ENCODE data around the gene ABCC1.

ABCC1 gene

GRCh38 chr16:15993946-15994665 lies 44.7 kb downstream of the ABCC1 start:
- no peak for DNase-seq (ENCODE audit: low read depth in 2 of 2)

DNA sequence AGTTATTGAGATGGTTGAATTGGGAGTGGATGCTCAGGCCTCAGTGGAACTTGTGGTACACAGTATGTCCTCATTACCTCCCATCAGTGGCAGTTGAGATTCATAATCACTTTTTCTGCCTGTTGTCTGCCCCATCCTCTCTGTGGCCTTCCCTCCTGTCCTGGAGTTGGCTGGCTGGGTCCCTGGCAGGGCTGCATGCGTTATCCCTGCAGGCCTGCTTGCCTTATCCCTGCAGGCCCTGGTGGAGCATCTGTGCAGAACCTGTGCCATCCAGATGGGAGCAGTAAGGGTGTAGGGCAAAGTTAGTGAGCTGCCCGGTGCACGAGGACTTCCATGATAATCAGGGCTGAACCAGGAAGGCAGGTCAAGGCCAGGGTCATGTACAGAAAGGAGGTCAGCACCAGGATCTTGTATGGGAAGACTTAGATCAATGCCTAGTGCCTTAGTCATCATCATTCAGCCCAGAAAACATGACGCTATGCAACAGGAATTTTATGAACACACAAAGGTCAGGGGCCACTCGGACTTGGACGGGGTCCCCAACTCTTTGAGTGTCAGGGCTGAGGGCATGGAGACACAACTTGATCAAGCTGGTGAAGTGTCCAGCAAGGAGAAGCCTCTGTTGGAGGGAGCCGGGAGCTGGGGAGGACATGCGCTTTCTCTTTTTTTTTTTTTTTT lies 47.2 kb downstream of the ABCC1 start:
- no peak for DNase-seq (ENCODE audit: low read depth in 2 of 2)

DNA sequence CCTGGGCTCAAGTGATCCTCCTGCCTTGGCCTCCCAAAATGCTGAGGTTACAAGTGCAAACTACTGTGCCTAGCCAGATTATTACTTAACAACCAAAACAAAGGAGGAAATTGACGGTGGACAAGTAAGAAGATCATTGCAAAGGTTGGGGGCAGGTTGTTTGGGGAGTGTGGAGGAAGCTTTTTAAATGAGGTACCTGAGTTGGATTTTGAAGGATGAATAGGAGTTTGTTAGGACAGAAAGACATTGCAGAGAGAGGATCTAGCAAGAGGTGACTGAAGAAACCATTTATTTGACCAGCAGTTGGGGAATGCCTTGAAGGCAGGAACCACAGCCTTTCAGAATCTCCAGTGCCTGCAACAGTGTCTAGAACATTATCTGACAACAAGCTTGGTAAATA lies 51.3 kb downstream of the ABCC1 start:
- DNase-seq (ENCODE audit: low read depth in 2 of 2): no peak

DNA sequence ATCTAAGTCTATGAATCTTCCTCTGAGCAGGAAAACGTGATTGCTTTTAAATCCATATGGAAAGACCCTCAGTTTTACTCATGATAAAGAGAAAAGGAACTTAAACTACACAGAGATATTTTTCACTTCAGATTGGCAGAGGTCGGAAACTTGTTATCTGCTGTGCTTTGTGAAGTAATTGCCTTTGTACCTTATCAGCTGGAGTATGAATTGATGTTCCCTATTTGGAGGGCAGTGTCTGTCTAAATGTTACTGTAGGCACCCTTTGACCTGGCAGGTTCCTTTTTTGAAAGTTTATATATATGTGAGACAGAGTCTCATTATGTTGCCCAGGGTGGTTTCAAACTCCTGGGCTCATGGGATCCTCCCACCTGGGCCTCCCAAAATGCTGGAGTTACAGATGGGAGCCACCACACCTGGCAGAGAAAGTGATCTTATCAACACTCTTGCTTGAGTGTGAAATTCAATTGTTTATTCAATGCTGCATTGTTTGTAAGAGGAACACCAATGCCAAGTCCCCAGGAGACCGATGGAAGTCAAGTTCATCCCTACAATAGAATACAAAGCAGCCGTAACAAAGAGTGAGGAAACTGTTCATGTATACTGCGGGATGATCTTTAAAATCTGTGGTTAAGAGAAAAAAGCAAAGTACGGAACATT lies 52.3 kb downstream of the ABCC1 start:
- no peak for DNase-seq (ENCODE audit: low read depth in 2 of 2)

DNA sequence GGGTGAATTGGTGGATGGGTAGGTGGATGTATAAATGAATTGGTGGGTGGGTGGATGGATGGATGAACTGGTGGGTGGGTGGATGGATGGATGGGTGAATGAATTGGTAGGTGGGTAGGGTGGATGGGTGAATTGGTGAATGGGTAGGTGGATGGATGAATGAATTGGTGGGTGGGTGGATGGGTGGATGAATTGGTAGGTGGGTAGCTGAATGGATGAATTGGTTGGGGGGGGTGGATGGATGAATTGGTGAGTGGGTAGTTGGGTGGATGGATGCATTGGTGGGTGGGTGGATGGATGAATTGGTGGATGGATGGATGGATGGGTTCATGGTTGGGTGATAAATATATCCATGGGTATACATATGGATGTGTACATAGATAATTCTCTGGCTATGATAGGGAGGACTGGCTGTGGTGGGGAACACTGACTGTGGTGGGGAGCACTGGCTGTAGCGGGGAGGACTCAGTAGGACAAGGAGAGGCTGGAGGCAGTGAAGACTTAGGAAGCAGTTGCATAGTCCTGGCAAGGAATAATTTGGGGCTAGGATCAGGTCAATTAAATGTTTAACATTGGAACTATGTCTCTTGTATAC lies 54.4 kb downstream of the ABCC1 start:
- DNase-seq (ENCODE audit: low read depth in 2 of 2): no peak

DNA sequence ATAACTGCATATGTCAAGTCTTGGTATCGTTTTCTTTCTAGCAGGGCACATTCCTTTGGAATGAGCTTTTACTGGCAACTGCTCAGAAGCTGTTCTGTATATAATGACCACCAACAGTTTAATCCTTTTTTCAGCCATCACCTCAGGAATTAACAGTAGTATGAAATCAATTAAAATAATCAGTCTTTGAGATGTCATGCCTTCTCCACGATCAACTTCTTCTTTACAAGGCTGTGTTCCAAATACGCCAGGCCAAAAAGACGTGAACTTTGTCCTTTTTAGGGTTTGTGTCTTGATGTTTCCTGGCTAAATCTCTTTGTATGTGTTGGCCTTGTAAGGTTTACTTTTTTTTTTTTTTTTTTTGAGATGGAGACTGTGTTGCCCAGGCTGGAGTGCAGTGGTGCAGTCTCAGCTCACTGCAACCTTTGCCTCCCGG lies 54.9 kb downstream of the ABCC1 start:
- DNase-seq (ENCODE audit: low read depth in 2 of 2): no peak

- no peak for DNase-seq (ENCODE audit: low read depth in 2 of 2)
These were observed 56.3 kb downstream of the ABCC1 start for GRCh38 chr16:16005721-16006120.

DNA sequence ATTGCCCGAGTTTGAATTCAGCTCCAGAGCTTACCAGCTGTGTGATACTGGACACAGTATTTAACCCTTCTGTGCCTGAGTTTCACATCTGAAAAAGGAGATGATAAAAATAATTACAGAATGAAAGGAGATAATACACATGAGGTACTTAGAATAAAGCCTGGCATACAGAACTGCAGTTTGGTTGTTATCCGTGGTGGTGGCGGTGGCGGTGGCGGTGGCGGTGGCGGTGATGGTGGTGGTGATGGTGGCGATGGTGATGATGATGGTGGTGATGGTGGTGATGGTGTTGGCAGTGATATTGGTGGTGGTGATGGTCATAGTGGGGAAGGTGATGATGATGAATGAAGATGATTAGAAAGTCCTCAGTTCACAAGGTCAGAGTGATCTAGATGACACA lies 57.2 kb downstream of the ABCC1 start:
- DNase-seq (ENCODE audit: low read depth in 2 of 2): no peak

GRCh38 chr16:16007743-16008111 lies 58.3 kb downstream of the ABCC1 start:
- no peak for DNase-seq (ENCODE audit: low read depth in 2 of 2)

DNA sequence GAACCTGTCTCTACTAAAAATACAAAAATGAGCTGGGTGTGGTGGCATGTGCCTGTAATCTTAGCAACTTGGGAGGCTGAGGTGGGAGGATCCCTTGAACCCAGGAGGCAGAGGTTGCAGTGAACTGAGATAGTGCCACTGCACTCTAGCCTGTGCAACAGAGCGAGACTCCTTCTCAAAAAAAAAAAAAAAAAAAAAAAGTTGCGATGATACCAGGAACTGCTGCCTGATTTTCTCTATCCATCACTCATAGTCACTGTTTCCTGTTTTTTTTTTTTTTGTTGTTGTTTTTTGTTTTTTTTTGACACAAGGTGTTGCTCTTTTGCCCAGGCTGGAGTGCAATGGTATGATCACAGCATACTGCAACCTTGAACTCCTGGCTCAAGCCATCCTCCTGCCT lies 59.2 kb downstream of the ABCC1 start:
- DNase-seq (ENCODE audit: low read depth in 2 of 2): no peak

DNA sequence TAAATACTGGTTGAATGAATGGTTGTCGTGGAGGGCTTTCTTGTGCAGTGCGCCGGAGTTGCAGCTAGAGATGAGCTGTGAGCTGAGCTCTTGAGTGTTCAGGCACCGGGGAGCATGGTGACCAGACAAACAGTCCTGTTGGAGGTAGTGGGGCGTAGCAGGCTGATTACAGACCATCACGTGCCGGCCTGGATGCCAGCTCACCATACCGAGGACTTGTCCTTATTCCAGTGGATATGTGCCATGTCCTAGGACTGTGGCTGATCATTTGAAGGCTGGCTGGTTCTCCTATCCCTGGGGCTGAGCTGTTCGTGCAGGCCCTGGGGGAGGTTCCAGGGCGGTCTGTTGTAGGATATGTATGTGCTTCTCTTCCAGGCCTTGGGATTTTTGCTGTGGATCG lies 60.0 kb downstream of the ABCC1 start:
- no peak for DNase-seq (ENCODE audit: low read depth in 2 of 2)

DNA sequence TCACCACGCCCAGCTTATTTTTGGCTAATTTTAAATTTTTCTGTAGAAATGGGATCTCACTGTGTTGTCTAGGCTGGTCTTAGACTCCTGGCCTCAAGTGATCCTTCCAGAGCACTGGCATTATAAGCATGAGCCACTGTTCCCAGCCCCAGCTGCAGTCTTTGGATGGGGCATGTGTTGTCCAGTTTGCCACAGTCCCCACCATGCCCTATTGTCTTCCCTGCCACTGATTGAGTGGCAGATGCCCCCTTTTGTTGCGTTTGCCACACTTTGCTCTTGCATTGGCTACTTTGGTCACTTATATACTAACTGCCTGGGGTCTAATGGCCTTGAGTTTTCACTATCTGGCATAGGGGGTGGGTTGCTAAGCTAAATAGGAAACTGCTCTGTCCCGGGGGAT lies 60.8 kb downstream of the ABCC1 start:
- no peak for DNase-seq (ENCODE audit: low read depth in 2 of 2)

DNA sequence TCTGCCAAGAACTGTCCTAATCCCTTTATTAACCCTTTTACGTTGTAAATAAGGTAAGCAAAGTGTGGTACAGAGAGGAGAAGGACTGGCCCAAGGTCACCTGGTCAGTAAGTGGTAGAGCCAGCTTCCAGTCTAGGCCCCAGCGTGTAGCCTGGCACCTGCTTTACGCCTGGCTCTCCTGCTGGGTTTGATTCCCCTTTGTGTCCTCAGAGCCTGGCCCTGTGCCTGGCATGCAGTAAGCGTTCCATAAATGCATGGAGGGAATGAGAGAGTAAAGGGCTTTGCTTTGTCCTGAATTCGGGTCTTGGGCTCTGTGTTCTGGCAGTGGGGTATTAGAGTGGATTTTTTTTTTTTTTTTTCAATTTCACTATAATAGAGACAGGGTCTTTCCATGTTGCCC lies 62.7 kb downstream of the ABCC1 start:
- no peak for DNase-seq (ENCODE audit: low read depth in 2 of 2)

DNA sequence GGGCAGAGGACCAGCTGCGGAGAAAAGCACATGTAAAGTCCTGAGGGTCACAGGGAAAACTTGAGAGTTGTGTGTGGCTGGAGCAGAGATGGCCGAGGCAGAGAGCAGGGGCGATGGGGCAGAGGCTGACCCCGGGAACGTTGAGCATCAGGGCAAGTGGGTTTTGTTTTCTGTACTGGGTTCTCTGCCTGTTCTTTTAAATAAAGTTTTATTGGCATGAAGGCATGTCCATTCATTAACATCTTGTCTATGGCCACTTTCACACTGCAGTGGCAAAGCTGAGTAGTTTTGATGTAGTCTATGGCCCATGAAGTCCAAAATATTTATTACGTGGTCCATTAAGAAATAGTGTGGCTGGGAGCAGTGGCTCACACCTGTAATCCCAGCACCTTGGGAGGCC lies 64.4 kb downstream of the ABCC1 start:
- DNase-seq (ENCODE audit: low read depth in 2 of 2): no peak

DNA sequence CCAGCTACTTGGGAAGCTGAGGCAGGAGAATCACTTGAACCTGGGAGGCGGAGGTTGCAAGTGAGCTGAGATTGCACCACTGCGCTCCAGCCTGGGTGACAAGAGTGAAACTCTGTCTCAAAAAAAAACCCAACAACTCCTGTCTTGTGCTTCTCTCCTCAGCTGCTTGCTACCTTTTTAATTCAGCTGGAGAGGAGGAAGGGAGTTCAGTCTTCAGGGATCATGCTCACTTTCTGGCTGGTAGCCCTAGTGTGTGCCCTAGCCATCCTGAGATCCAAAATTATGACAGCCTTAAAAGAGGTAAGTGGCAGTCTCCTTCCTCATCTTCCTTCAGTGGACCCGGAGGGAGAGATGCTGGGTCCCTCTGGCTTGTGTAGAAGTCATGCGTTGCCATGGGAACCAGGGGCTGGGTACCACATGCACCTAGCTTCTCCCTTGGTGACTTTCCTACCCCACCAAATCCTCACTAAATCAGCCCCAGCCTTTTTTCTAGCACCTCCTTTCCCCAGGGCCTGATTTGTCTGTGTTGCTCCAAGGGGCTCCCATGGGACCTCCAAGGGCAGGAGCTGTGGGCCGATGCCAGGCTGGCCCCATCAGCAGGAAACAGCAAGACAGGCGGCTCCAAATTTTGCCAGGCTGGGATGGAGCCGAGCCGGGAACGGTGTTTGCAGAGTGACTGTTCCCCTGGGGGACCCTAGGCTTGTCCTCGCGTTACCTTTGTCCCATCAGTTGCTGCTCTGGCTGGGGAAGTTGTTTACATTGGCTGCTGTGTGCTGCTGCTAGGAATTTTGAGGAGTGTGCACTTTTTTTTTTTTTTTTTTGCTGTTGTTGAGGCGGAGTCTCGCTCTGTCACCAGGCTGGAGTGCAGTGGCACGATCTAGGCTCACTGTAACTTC lies 65.2 kb downstream of the ABCC1 start:
- DNase-seq (ENCODE audit: low read depth in 2 of 2): no peak

- DNase-seq (ENCODE audit: low read depth in 2 of 2): no peak
These were observed 66.4 kb downstream of the ABCC1 start for GRCh38 chr16:16015849-16016248.

- no peak for DNase-seq (ENCODE audit: low read depth in 2 of 2)
These were observed 67.1 kb downstream of the ABCC1 start for GRCh38 chr16:16016388-16016964.

GRCh38 chr16:16017812-16018211 lies 68.4 kb downstream of the ABCC1 start:
- DNase-seq (ENCODE audit: low read depth in 2 of 2): no peak

- no peak for DNase-seq (ENCODE audit: low read depth in 2 of 2)
These were observed 69.3 kb downstream of the ABCC1 start for GRCh38 chr16:16018705-16019104.

- DNase-seq (ENCODE audit: low read depth in 2 of 2): no peak
These were observed 70.1 kb downstream of the ABCC1 start for GRCh38 chr16:16019488-16019887.

DNA sequence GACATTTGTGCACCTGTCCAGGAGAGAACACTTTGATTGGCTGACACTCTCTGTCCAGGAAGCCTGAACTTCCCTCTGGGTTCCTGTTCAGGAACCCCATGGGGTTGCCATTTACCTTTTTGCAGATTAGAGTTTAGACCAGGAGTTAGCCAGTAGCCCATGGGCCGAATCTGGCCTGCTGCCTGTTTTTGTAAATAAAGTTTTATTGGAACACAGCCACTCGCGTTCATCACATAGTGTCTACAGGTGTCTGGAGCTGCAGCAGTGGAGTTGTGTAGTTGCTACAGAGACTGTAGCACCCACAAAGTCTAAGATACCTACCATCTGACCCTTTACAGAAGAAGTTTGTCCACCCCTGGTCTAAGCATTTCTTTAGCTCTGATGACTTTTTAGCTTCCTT lies 70.9 kb downstream of the ABCC1 start:
- DNase-seq (ENCODE audit: low read depth in 2 of 2): no peak
